Left lung (tissue), 10 donors: Measurements from ENCODE around the gene PPM1E. TPM values are rescaled to one million over a fixed set of nuclear protein-coding genes. Genes with fewer than 3 reads are reported as not detected.

ENCODE experiments used
- ATAC-seq: fragments of 200-7000 bp; cut with Tn5 transposase; one replicate; pipeline ENCODE4 v1.9.1; 2020; ENCODE audit warnings: moderate library complexity
- DNase-seq, 4 donors: peaks; one replicate each; pipeline ENCODE4 v3.0.0-alpha.2; 2013 to 2020
- H3K27ac ChIP-seq, 2 donors: fragments of 200-600 bp; sonication (generic) in 1 of 2; one replicate each; pipeline versions ENCODE4 v1.5.0 to v1.8.0; 2020 to 2021
- H3K27me3 ChIP-seq, 2 donors: fragments of 200-600 bp; sonication (generic) in 1 of 2; one replicate each; pipeline versions ENCODE4 v1.5.0 to v1.8.0; 2020 to 2021
- H3K36me3 ChIP-seq, 2 donors: fragments of 200-600 bp; sonication (generic) in 1 of 2; one replicate each; pipeline versions ENCODE4 v1.5.0 to v1.8.0; 2020 to 2021
- H3K4me1 ChIP-seq, 2 donors: fragments of 200-600 bp; one replicate each; pipeline ENCODE4 v1.8.0; 2021
- H3K4me3 ChIP-seq, 2 donors: fragments of 200-600 bp; sonication (generic) in 1 of 2; one replicate each; pipeline versions ENCODE4 v1.5.0 to v1.8.0; 2020 to 2021; ENCODE audit warnings: mild to moderate bottlenecking in 1 of 2
- H3K9me3 ChIP-seq, 2 donors: fragments of 200-600 bp; sonication (generic) in 1 of 2; one replicate each; pipeline versions ENCODE4 v1.5.0 to v1.8.0; 2020 to 2021
- CTCF ChIP-seq, 2 donors: fragments of 200-600 bp; sonication (generic) in 1 of 2; IDR thresholded peaks; one replicate each; pipeline versions ENCODE4 v1.5.0 to v1.8.0; 2021; ENCODE audit warnings: antibody characterized with exemption in 2 of 2
- intact Hi-C, 2 donors: fragments of 100-400 bp; cut with DNase I; formaldehyde crosslinking; loops; one replicate each; pipeline versions ENCODE4 v1.11.2 to v1.14.2; 2022
- polyA plus RNA-seq, 6 donors: library from polyadenylated mRNA; unstranded; fragments of 120-200 nt; gene quantifications; one replicate each; pipeline ENCODE4 v1.2.1, GENCODE V29; 2013; ENCODE audit not compliant: insufficient read length in 6 of 6
- total RNA-seq, 2 donors: library from RNA; stranded (reverse); fragmentation: NEBNext Ultra II Directional; extraction: Animal tissue kit (Norgen Biotek cat#: 25700); gene quantifications; one replicate each; pipeline ENCODE4 v1.2.1, GENCODE V29; 2021
- donor health status: DM: no; HTN: yes; CAD: no.
- donor health status: DM: no; HTN: no; CAD: no.

Gene PPM1E
- total and polyA plus RNA-seq, 8 donors: 0.21 to 0.68 (median 0.40) TPM

GRCh38 chr17:59026176-59026939, 270.7 kb downstream of the PPM1E start:
- Histone ChIP-seq H3K27ac (no peak overlapping the region), H3K4me3 (no peak overlapping the region), H3K4me1 (peaks cover 9 to 11% of the 10 kb centered on the region in 2 donors), H3K36me3 (peaks cover 0 to 12% of the 10 kb centered on the region in 2 donors), H3K9me3 (no peaks in the 10 kb centered on the region), H3K27me3 (no peaks in the 10 kb centered on the region)
- DNase-seq: no peak
- ATAC-seq: peak; percentile 74
- no peak for TF ChIP-seq CTCF (IDR thresholded peaks at IDR 0.05)
- intact Hi-C loops: no loop called here

- Histone ChIP-seq H3K9me3 (no peaks in the 10 kb centered on the region), H3K36me3 (peaks cover 0 to 16% of the 10 kb centered on the region in 2 donors), H3K4me3 (no peak overlapping the region), H3K27ac (no peak overlapping the region), H3K27me3 (no peaks in the 10 kb centered on the region), H3K4me1 (peaks cover 9 to 11% of the 10 kb centered on the region in 2 donors)
- intact Hi-C loops: no loop called here
- no peak for DNase-seq
- peak; percentile 47 for ATAC-seq
- TF ChIP-seq CTCF (IDR thresholded peaks at IDR 0.05): no peak
Measured at GRCh38 chr17:59027750-59028149, 272.1 kb downstream of the PPM1E start.

- intact Hi-C loops: no loop called here
- DNase-seq: no peak
- Histone ChIP-seq H3K4me3 (no peak overlapping the region), H3K9me3 (no peaks in the 10 kb centered on the region), H3K4me1 (peaks cover 9 to 11% of the 10 kb centered on the region in 2 donors), H3K27me3 (no peaks in the 10 kb centered on the region), H3K36me3 (peaks cover 0 to 20% of the 10 kb centered on the region in 2 donors), H3K27ac (no peak overlapping the region)
- TF ChIP-seq CTCF (IDR thresholded peaks at IDR 0.05): no peak
- ATAC-seq: no peak
Measured at GRCh38 chr17:59028328-59028727, 272.7 kb downstream of the PPM1E start.

- intact Hi-C loops: no loop called here
- H3K36me3 ChIP-seq: peaks cover 0 to 35% of the 10 kb centered on the region in 2 donors
- no peaks in the 10 kb centered on the region for H3K27me3 ChIP-seq
- DNase-seq (no peak), ATAC-seq (no peak)
- no peaks in the 10 kb centered on the region for H3K9me3 ChIP-seq
- TF ChIP-seq CTCF (IDR thresholded peaks at IDR 0.05): no peak
- H3K4me1 ChIP-seq: peaks cover 9 to 11% of the 10 kb centered on the region in 2 donors
- no peak overlapping the region for H3K27ac ChIP-seq
- no peak overlapping the region for H3K4me3 ChIP-seq
Measured at GRCh38 chr17:59030811-59031210, 275.2 kb downstream of the PPM1E start.

Other genes with a start within 250 kb of the PPM1E start
- 10 to 100 TPM; 33.6 to 43.4 TPM for gene MTMR4, start 241.2 kb upstream of the PPM1E start, total RNA-seq
- 10 to 100 TPM; 44.2 to 54.8 (median 48.3) TPM for gene MTMR4, start 241.2 kb upstream of the PPM1E start, polyA plus RNA-seq
- gene TEX14, start 63.8 kb upstream of the PPM1E start, total RNA-seq: under 1 TPM; 0.47 TPM
- 1 to 10 TPM in 5 of 6 donors, under 1 TPM in 1; 0.92 to 2.1 (median 1.5) TPM for gene TEX14, start 63.8 kb upstream of the PPM1E start, polyA plus RNA-seq
- 10 to 100 TPM; 21.6 to 22.5 TPM for gene RAD51C, start 63.3 kb upstream of the PPM1E start, total RNA-seq
- gene RAD51C, start 63.3 kb upstream of the PPM1E start, polyA plus RNA-seq: 10 to 100 TPM; 35.3 to 42.5 (median 36.6) TPM